Measurements from ENCODE around the gene SULT1C4. TPM values are rescaled to one million over a fixed set of nuclear protein-coding genes. Genes with fewer than 3 reads are reported as not detected.

Gene SULT1C4
- total and polyA plus RNA-seq, 9 donors: 11.3 to 47.1 (median 17.6) TPM

DNA sequence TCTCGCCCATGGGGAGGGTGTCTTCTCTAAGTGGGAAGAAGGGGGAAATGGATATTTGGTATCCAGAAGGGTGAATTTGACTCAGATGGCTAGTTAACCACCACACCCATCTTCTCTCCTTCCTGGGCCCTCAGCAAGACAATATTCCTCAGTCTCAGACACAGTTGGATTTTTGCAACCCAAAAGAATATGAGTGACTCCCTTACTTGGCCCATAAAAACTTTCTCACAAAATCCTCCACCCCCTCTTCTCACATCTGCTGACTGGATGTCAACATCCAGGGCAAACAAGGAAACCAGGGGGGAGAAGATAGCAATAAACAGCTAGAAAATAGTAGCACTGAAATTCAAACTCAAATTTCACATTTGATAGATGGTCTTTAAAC lies 35.9 kb downstream of the SULT1C4 start:
- intact Hi-C loops (cut with DNase I): no loop called here
- no peak for DNase-seq
- Histone ChIP-seq H3K27me3 (no peaks in the 10 kb centered on the region), H3K9me3 (no peaks in the 10 kb centered on the region), H3K27ac (no peak overlapping the region), H3K4me3 (no peak overlapping the region), H3K4me1 (ENCODE audit: insufficient read depth) (no peaks in the 10 kb centered on the region), H3K36me3 (no peaks in the 10 kb centered on the region)
- TF ChIP-seq, protein P1, sequence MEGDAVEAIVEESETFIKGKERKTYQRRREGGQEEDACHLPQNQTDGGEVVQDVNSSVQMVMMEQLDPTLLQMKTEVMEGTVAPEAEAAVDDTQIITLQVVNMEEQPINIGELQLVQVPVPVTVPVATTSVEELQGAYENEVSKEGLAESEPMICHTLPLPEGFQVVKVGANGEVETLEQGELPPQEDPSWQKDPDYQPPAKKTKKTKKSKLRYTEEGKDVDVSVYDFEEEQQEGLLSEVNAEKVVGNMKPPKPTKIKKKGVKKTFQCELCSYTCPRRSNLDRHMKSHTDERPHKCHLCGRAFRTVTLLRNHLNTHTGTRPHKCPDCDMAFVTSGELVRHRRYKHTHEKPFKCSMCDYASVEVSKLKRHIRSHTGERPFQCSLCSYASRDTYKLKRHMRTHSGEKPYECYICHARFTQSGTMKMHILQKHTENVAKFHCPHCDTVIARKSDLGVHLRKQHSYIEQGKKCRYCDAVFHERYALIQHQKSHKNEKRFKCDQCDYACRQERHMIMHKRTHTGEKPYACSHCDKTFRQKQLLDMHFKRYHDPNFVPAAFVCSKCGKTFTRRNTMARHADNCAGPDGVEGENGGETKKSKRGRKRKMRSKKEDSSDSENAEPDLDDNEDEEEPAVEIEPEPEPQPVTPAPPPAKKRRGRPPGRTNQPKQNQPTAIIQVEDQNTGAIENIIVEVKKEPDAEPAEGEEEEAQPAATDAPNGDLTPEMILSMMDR (IDR thresholded peaks at IDR 0.05): no peak
- TF ChIP-seq POLR2A (IDR thresholded peaks at IDR 0.05) (no peak), EP300 (IDR thresholded peaks at IDR 0.05) (no peak)
- WGBS, 3 donors: 93 to 100% (median 94%) methylated on average over 1 of the region's 1 CpG

DNA sequence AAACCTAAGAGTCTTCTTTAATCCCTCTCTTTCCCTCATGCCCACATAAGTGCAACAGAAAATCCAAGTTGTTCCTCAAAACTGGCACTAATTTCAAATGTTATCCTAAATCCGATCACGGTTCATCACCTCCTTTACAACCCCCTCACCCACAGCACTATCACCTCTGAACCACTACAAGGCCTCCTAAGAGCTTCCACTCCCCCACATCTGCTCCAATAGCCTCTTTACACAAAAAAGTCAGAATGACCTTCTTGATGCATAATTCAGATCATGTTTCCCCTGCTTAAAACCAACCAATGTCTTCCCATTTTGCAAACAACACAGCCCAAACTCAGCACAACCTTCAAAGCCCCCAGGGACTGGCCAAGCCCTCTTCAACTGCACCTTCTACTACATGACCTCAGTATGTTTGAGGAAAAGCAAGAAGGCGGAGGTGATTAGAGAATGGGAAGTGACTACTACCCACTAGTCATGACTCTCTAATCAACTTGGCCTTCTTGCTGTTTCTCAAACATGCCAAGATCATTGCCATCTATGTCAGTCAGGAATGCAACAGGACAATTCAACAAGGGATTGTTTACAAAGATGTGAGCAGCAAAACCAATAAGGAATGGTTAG lies 36.6 kb downstream of the SULT1C4 start:
- Histone ChIP-seq H3K4me1 (ENCODE audit: insufficient read depth) (no peaks in the 10 kb centered on the region), H3K4me3 (no peak overlapping the region), H3K27ac (no peak overlapping the region), H3K27me3 (no peaks in the 10 kb centered on the region), H3K9me3 (no peaks in the 10 kb centered on the region), H3K36me3 (no peaks in the 10 kb centered on the region)
- 78 to 84% (median 81%) methylated on average over 3 of the region's 3 CpGs for WGBS, 3 donors
- DNase-seq: no peak
- TF ChIP-seq, protein P1 (IDR thresholded peaks at IDR 0.05): no peak
- TF ChIP-seq EP300 (IDR thresholded peaks at IDR 0.05) (no peak), POLR2A (IDR thresholded peaks at IDR 0.05) (no peak)
- intact Hi-C loops (cut with DNase I): no loop called here

DNA sequence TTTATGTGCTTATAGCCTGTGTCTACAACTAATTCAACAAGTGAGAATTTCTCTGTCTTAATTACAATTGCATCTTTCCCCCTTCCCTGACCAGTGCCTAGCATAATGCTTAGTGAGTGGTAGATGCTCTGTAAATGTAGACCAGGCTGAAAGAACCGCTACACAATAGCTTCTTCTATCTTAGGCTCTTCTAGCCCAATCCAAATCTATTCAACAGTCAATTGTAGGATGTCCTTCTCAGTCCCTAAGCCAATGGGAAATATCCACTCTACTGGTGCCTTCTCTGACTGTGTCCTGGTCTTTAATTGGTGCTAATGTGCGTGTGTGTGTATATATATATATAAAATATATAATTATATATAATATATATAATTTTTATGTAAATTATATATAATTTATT lies 37.2 kb downstream of the SULT1C4 start:
- DNase-seq: no peak
- Histone ChIP-seq H3K4me1 (ENCODE audit: insufficient read depth) (no peaks in the 10 kb centered on the region), H3K4me3 (no peak overlapping the region), H3K36me3 (no peaks in the 10 kb centered on the region), H3K9me3 (no peaks in the 10 kb centered on the region), H3K27ac (no peak overlapping the region), H3K27me3 (no peaks in the 10 kb centered on the region)
- intact Hi-C loops (cut with DNase I): no loop called here
- TF ChIP-seq POLR2A (IDR thresholded peaks at IDR 0.05) (no peak), EP300 (IDR thresholded peaks at IDR 0.05) (no peak)
- TF ChIP-seq, protein P1 (IDR thresholded peaks at IDR 0.05): no peak
- WGBS, 3 donors: 96 to 98% (median 96%) methylated on average over 2 of the region's 2 CpGs

DNA sequence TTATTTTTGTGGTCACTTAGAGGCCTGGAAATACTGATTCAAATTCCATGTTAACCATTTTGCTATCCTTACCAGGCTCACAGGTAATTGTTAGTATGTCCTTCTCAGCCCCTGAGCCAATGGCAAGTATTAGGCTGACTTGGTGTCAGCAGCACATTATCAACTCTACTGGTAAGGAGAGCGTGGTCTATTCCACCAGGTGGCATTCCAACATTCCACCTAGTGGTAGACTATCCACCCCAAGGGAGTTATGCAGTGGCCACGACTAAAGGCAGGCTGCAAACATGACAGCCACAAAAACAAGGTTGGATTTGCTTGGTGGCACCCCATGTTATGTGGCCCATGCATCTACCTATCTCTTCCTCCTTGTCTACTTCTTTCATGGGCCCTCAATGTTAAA lies 39.5 kb downstream of the SULT1C4 start:
- no peaks in the 10 kb centered on the region for H3K36me3 ChIP-seq
- H3K4me1 ChIP-seq (ENCODE audit: insufficient read depth): no peaks in the 10 kb centered on the region
- intact Hi-C loops (cut with DNase I): no loop called here
- H3K27ac ChIP-seq: no peak overlapping the region
- no peaks in the 10 kb centered on the region for H3K9me3 ChIP-seq
- no peaks in the 10 kb centered on the region for H3K27me3 ChIP-seq
- H3K4me3 ChIP-seq: no peak overlapping the region
- no peak for DNase-seq
- TF ChIP-seq, protein P1 (IDR thresholded peaks at IDR 0.05): no peak
- TF ChIP-seq EP300 (IDR thresholded peaks at IDR 0.05) (no peak), POLR2A (IDR thresholded peaks at IDR 0.05) (no peak)
- WGBS, 3 donors: 77 to 81% (median 81%) methylated on average over 2 of the region's 2 CpGs
